ENCODE results near the gene PPP1R12B.
"Not testable (repeated sequence)": the region's sequence is repeated elsewhere in the genome, so short reads cannot be mapped to it uniquely, and the experiment has no call there.

DNA sequence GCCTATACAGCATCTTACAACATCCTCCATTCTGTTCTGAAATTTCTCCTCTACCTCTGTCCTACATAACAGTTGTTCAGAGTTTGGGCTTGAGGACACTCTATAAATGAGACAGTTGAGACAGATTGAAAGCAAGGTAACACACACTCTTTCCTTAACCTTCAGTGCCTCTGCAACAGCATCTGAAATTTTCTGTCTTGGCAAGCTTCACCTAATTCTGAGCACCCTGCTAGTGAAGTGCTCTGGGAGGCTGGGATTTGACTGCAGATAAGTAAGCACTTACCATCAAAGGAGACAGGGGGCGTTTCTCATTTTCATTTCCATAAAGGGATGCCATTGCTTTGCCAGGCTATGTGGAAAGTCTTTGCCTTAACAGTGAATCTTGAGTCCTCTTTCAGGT, 53.3 kb downstream of the PPP1R12B start:
- TF ChIP-seq, protein P1, sequence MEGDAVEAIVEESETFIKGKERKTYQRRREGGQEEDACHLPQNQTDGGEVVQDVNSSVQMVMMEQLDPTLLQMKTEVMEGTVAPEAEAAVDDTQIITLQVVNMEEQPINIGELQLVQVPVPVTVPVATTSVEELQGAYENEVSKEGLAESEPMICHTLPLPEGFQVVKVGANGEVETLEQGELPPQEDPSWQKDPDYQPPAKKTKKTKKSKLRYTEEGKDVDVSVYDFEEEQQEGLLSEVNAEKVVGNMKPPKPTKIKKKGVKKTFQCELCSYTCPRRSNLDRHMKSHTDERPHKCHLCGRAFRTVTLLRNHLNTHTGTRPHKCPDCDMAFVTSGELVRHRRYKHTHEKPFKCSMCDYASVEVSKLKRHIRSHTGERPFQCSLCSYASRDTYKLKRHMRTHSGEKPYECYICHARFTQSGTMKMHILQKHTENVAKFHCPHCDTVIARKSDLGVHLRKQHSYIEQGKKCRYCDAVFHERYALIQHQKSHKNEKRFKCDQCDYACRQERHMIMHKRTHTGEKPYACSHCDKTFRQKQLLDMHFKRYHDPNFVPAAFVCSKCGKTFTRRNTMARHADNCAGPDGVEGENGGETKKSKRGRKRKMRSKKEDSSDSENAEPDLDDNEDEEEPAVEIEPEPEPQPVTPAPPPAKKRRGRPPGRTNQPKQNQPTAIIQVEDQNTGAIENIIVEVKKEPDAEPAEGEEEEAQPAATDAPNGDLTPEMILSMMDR (IDR thresholded peaks at IDR 0.05; ENCODE audit: poor library complexity): not testable (repeated sequence)
- not testable (repeated sequence) for TF ChIP-seq EZH2 (IDR thresholded peaks at IDR 0.05; ENCODE audit: borderline replicate concordance); EZH2phosphoT487 (IDR thresholded peaks at IDR 0.05; ENCODE audit: low read depth, severe bottlenecking, unreplicated experiment)
